ENCODE measurements around the gene CROCC2. TPM values are rescaled to one million over a fixed set of nuclear protein-coding genes. Genes with fewer than 3 reads are reported as not detected.

The CROCC2 gene
- total RNA-seq, 1 donor from 2014 or later, result not detected

DNA sequence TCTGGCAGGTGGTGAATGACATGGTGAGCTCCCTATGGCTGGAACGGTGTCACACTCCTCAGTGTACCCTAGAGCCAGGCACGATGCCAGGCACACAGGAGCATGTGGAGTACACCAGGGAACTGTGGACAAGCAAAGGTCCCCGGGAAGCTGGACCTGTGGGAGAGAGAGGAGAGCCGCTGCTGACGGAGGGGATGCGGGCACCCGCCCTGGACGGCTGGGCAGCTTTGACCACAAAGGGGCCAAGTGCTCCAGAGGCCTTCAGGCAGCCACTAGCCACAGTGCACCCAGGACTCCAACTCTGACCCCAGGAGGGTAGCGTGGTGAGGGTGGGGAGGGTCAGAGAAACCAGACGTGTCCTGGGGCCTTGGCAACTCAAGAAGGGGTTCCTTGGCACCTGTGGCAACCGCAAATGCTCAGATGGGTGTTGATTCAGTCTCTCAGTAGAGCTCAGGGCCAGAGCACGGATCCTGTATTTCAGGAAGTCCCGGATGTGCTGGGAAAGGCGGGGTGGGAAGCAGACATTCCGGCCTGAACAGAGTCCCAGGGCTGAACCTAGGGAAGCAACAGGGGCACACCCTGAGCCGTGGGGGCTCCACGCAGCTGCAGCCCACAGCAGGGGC, 7.9 kb upstream of the CROCC2 start:
- TF ChIP-seq, protein P1, sequence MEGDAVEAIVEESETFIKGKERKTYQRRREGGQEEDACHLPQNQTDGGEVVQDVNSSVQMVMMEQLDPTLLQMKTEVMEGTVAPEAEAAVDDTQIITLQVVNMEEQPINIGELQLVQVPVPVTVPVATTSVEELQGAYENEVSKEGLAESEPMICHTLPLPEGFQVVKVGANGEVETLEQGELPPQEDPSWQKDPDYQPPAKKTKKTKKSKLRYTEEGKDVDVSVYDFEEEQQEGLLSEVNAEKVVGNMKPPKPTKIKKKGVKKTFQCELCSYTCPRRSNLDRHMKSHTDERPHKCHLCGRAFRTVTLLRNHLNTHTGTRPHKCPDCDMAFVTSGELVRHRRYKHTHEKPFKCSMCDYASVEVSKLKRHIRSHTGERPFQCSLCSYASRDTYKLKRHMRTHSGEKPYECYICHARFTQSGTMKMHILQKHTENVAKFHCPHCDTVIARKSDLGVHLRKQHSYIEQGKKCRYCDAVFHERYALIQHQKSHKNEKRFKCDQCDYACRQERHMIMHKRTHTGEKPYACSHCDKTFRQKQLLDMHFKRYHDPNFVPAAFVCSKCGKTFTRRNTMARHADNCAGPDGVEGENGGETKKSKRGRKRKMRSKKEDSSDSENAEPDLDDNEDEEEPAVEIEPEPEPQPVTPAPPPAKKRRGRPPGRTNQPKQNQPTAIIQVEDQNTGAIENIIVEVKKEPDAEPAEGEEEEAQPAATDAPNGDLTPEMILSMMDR (conservative IDR thresholded peaks at IDR 0.05; ENCODE audit: low read depth, low read length), result no peak
- H3K4me3 ChIP-seq (ENCODE audit: low read depth, low read length), result no peak overlapping the region
- DNase-seq (ENCODE audit: low read depth), result no peak

DNA sequence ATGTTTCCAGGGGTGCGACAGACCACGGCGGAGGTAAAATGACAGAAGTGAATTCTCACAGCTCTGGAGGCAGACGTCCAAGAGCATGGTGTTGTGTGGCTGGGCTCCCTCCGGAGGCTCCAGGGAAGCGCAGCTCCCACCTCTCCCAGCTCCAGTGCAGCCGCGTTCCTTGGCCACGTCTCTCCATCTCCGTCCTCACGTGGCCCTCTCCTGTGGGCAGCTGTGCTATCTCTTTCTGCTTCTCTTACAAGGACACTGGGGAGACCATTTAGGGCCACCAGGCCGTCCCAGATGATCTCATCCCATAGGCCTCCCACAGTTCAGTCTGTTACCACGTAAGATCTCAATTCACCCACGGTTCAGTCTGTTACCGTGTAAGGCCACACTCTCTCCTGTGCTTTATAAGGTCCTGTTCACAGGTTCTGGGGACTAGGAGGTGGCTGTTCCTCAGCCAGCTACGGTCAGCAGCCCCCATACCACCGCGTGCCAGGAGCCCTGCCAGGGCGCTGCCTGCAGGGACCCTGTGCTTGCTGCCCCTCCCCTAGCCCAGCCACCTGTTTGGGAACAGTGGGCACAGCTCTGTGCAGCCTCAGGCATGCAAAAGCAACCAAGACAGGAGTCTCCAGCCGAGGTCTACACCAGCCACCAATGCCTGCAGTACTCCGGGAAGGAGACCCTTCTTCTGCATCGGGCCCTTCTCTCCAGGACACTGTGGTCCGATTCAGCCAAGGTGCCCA, 7.2 kb upstream of the CROCC2 start:
- no peak overlapping the region for H3K4me3 ChIP-seq (ENCODE audit: low read depth, low read length)
- DNase-seq (ENCODE audit: low read depth), result no peak
- TF ChIP-seq, protein P1 (conservative IDR thresholded peaks at IDR 0.05; ENCODE audit: low read depth, low read length), result no peak

DNA sequence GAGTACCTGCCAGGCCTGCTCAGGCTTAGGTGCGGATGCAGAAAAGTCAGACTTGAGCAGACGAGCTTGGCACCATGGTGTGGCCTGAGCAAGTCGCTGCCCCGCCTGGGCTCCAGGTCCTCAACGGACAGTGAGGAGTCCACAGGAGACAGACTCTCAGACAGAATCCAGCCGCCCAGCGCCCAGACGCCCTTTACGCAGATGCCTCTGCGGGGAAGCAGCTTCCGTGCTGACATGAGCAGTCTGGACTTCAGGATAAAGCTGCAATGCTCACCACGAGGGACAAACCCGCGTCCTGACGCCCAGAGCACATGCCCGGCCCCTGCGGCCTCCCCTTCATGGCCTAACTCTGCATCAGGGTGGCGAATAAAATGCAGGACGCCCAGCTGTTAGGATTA, 6.7 kb upstream of the CROCC2 start:
- DNase-seq (ENCODE audit: low read depth), result no peak
- TF ChIP-seq, protein P1 (conservative IDR thresholded peaks at IDR 0.05; ENCODE audit: low read depth, low read length), result no peak
- H3K4me3 ChIP-seq (ENCODE audit: low read depth, low read length), result no peak overlapping the region

DNA sequence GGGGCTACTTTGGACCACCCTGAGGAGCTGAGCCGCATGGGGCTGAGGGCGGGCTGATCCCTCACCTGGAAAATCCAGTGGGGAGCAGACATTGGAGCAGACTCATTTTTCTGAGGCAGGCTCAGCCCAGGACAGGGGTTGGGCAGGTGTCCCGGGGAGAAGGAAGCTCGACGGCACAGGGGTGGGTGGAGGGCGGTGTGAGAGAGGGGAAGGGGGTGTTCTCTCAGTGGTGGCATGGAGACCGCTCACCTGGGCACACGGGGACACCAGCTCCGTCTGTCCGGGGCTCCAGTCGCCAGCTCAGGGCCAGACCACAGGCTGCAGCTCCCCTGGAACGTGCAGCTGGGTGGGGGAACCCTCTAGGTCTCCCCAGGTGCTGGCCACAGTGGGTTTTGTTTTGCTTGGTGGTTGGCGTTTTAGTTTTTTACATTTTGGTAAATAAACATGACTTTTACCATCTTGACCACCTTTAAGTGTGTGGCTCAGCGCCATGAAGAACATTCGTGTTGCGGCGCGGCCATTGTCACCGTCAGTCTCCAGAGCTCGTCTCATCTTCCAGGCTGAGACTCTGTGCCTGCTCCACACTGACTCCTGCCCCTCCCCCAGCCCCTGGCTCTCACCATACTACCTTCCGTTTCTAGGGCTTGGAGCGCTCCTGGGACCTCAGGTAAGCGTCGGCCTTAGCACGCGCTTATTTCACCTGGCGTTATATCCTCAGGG, 5.8 kb upstream of the CROCC2 start:
- DNase-seq (ENCODE audit: low read depth), result no peak
- no peak overlapping the region for H3K4me3 ChIP-seq (ENCODE audit: low read depth, low read length)
- TF ChIP-seq, protein P1 (conservative IDR thresholded peaks at IDR 0.05; ENCODE audit: low read depth, low read length), result no peak

DNA sequence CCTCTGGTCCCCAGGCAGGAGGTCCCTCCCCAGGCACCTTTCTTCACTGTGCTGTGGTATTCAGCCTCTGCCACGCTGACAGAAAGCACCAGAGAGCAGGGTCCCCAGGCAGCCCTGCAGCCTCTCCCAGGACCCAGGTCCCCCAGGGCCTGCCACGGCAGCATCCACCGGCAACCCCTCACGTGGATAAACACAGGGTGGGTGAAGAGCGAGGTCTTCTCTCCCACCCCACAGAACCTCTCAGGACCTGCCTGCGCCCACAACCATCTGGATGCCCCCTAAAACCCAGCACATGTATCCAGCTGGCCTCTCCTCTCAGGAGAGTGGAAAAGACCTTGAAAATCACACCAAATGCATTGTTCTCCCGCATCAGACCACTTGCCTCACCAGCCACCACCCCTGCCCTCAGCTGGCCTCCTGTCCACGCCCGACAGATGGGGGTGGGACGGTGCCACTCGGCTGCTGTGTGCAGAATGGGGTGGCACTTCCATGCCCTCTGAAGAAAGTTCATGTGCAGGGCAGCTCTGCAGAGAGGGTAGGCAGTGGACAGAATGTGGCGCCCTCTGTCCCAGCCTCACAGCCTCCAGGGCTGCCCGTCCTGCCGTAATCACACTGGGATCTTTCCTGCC, 4.0 kb upstream of the CROCC2 start:
- TF ChIP-seq, protein P1 (conservative IDR thresholded peaks at IDR 0.05; ENCODE audit: low read depth, low read length), result no peak
- H3K4me3 ChIP-seq (ENCODE audit: low read depth, low read length), result no peak overlapping the region
- DNase-seq (ENCODE audit: low read depth), result no peak

DNA sequence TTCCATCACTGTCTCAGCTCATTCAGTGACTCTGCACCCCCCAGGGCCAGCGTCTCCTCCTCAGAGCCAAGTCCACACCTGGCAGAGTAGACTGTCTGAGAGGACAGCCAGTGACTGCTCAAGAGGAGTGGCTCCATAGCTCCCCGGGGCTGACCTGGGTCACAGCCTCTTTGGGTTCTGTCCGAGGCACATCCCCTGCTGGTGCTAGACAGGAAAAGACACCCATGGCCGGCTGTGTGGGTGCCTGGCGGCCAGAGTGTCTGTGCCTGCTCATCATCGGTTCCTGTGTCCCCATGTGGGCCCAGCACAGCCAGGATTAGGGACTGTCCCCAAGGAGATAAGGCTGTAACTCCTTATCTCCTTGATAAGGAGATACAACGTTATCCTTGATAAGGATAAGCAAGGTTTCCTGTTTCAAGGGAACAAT, 3.5 kb upstream of the CROCC2 start:
- TF ChIP-seq, protein P1 (conservative IDR thresholded peaks at IDR 0.05; ENCODE audit: low read depth, low read length), result no peak
- DNase-seq (ENCODE audit: low read depth), result no peak
- H3K4me3 ChIP-seq (ENCODE audit: low read depth, low read length), result no peak overlapping the region
